ENCODE data around the gene YAE1. TPM values are rescaled to one million over a fixed set of nuclear protein-coding genes. Genes with fewer than 3 reads are reported as not detected.
A peak's percentile ranks its signal among the peaks of the same experiment; 100 is the strongest.

The YAE1 gene
- total RNA-seq, 1 donor from 2014 or later: 20.9 TPM

DNA sequence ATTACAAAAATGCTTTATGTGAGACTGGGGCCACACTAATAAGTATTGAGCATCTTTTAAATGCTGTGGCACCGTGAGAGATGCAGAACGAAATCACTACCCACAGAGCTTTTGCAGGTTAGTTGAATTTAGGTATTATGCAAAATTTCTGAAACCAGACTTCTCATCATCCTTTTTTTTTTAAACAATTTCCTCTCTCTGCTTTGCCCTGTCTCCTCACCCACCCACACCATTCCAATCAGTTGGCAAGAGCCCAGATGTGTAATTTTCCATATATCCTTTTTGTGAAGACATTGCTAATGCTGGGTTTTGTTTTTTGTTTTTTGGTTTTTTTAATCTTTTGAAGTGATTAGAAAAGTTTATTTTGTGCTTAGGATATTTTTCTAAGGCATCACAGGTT lies 1.1 kb downstream of the YAE1 start:
- peak overlapping the region; percentile 85 for H3K4me3 ChIP-seq (ENCODE audit: low read depth, low read length)
- DNase-seq (ENCODE audit: low read depth): no peak
- TF ChIP-seq, protein P1, sequence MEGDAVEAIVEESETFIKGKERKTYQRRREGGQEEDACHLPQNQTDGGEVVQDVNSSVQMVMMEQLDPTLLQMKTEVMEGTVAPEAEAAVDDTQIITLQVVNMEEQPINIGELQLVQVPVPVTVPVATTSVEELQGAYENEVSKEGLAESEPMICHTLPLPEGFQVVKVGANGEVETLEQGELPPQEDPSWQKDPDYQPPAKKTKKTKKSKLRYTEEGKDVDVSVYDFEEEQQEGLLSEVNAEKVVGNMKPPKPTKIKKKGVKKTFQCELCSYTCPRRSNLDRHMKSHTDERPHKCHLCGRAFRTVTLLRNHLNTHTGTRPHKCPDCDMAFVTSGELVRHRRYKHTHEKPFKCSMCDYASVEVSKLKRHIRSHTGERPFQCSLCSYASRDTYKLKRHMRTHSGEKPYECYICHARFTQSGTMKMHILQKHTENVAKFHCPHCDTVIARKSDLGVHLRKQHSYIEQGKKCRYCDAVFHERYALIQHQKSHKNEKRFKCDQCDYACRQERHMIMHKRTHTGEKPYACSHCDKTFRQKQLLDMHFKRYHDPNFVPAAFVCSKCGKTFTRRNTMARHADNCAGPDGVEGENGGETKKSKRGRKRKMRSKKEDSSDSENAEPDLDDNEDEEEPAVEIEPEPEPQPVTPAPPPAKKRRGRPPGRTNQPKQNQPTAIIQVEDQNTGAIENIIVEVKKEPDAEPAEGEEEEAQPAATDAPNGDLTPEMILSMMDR (conservative IDR thresholded peaks at IDR 0.05; ENCODE audit: low read depth, low read length): no peak

DNA sequence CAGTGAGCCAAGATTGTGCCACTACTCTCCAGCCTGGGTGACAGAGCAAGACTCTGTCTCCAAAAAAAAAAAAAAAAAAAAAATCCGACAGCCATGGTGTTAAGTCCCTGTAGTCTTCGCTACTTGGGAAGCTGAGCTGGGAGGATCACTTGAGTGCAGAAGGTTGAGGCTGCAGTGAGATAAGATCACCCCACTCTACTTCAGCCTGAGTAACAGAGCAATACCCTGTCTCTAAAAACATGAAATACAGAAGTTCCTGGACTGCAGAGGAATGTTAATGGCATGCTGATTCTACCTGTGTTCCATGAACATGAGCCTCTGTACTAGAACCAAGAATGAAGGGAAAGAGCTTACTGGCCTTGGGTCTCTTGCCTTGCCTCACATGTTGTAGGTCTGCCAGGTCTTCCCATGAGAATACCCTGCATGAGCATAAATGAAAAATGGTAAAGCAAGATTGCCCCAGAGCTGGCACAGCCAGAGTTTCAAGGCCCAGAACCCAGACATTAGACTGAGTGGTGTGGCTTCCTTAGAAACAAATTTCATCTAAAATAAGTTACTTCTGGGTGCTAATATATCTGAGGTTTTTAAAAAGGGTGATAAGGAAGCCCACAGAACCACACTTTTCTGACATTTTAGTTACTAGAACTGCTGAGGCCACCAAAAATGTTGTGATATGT lies 8.6 kb downstream of the YAE1 start:
- no peak for DNase-seq (ENCODE audit: low read depth)
- no peak overlapping the region for H3K4me3 ChIP-seq (ENCODE audit: low read depth, low read length)
- TF ChIP-seq, protein P1 (conservative IDR thresholded peaks at IDR 0.05; ENCODE audit: low read depth, low read length): no peak

DNA sequence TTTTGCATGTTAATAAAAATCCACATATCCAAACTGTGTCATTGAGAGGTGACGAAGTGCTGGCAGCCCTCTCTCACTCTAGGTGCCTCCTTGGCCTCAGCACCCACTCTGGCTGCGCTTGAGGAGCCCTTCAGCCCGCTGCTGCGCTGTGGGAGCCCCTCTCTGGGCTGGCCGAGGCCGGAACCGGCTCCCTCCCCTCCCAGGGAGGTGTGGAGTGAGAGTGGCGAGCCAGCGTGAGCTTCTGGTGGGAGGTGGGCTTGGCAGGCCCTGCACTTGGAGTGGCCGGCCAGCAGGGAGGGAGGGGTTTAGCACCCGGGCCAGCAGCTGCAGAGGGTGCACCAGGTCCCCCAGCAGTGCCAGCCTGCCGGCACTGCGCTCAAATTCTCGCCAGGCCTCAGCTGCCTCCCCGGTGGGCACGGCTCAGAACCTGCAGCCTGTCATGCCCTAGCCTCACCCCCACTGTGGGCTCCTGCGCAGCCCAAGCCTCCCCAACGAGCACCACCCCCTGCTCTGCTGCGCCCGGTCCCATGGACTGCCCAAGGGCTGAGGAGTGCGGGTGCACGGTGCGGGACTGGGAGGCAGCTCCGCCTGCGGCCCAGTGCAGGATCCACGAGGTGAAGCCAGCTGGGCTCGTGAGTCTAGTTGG lies 11.1 kb downstream of the YAE1 start:
- no peak overlapping the region for H3K4me3 ChIP-seq (ENCODE audit: low read depth, low read length)
- no peak for DNase-seq (ENCODE audit: low read depth)
- TF ChIP-seq, protein P1 (conservative IDR thresholded peaks at IDR 0.05; ENCODE audit: low read depth, low read length): no peak

DNA sequence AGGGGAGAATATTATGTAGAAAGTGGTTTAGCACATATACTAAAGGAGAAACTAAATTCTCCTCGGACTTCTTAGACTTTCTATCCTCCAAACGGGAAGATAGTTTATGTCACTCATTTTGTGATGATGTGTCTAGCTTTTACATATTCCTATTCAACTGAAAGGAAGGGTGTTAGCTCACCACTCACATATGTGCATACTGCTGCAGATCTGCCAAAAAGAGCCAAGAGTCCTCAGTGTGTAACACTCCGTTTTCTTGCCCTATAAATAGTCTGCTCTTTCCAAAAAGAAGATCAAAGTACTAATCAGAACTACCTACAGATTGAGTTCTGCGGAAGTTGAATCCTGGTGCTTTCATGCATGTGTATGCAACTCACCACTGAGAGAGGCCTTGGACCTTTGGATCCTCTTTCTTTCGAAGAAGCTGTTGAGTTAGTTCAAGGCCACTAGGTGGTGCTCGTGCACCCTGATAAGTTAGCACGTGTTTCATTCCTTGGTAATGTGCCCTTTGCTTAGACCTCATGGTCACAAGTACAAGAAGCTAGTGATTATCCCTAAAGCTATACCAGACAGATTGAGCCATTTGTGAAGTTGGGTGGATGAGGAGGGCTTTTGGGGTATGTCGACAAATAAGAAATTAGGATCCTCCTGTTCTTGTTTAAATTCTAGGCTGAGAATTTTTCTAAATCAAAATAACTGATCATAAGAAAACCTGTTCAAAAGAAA lies 14.1 kb downstream of the YAE1 start:
- TF ChIP-seq, protein P1 (conservative IDR thresholded peaks at IDR 0.05; ENCODE audit: low read depth, low read length): peak; percentile 90
- DNase-seq (ENCODE audit: low read depth): peak; percentile 84
- no peak overlapping the region for H3K4me3 ChIP-seq (ENCODE audit: low read depth, low read length)

DNA sequence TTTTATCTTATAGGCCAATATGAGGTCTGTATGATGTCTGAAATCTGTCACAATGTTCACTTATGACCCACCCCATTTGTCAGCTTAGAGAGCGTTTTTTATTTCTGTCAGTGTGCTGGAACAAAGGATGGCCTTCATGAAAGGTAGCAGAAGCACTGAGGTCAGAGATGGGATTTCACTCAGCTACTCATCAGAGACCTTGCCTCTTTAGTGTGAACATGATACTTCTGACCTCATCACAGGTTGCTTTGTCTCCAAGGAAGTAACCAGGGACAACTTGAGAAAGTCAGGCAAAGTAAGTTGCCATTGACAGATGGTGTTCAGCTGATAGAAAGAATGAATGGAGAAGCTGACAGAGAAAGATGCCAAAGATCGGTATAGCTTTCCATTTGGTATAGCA lies 16.3 kb downstream of the YAE1 start:
- TF ChIP-seq, protein P1 (conservative IDR thresholded peaks at IDR 0.05; ENCODE audit: low read depth, low read length): no peak
- DNase-seq (ENCODE audit: low read depth): no peak
- no peak overlapping the region for H3K4me3 ChIP-seq (ENCODE audit: low read depth, low read length)

DNA sequence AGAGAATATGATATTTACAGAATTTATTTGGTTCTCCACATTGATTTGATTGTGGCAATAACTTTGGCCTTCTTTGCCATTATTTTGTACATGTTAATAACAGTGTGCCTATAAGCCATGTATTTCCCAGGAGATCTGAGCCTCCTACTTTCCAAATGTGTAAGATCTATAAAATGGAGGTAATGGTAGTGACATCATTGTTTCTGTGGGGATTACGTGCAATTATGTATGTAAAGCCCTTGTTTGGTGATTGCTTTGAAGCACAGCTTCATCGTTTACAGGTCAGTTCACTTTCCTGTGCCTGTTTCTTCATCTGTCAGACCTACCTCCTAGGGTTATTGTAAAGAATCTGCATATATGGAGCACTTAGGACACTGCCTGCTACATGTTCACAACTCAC lies 17.3 kb downstream of the YAE1 start:
- no peak for DNase-seq (ENCODE audit: low read depth)
- no peak overlapping the region for H3K4me3 ChIP-seq (ENCODE audit: low read depth, low read length)
- TF ChIP-seq, protein P1 (conservative IDR thresholded peaks at IDR 0.05; ENCODE audit: low read depth, low read length): no peak

Data from epithelial cell of proximal tubule (primary cell).